Left lobe of liver (tissue), 2 donors: ENCODE measurements around the gene VAV1. TPM values are rescaled to one million over a fixed set of nuclear protein-coding genes. Genes with fewer than 3 reads are reported as not detected.

Source experiments
- ATAC-seq: fragments of 200-7000 bp; cut with Tn5 transposase; one replicate; pipeline ENCODE4 v1.9.1; 2020; ENCODE audit warnings: mild to moderate bottlenecking, moderate library complexity
- DNase-seq: peaks from one replicate; pipeline ENCODE4 v3.0.0-alpha.2; 2020; ENCODE audit warnings: low spot score
- total RNA-seq: library from RNA; stranded (reverse); gene quantifications from one replicate; pipeline ENCODE4 v1.2.1, GENCODE V29; 2021
- donor health status: DM: no; HTN: no; CAD: no; lungs with moderate emphysema.
- donor health status: DM: no; HTN: yes; CAD: no.

VAV1 gene
- total RNA-seq, 1 donor from 2014 or later, result 3.1 TPM

DNA sequence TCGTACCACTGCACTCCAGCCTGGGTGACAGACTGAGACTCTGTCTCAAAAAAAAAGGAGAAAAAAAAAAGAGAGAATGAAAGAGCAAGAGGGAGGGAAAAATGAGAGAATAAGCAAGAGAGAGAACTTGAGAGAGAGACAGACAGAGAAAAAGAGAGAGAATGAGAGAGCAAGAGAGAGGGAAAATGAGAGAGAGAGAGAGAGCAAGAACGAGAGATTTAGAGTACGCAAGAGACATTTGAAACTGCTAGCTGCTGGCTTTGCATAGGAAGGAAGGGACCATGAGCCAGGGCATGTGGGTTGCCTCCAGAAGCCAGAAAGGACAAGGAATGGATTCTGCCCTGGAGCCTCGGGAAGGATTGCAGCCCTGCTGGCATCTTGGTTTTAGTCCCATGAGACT, 105.3 kb downstream of the VAV1 start:
- DNase-seq (no peak), ATAC-seq (no peak)

DNA sequence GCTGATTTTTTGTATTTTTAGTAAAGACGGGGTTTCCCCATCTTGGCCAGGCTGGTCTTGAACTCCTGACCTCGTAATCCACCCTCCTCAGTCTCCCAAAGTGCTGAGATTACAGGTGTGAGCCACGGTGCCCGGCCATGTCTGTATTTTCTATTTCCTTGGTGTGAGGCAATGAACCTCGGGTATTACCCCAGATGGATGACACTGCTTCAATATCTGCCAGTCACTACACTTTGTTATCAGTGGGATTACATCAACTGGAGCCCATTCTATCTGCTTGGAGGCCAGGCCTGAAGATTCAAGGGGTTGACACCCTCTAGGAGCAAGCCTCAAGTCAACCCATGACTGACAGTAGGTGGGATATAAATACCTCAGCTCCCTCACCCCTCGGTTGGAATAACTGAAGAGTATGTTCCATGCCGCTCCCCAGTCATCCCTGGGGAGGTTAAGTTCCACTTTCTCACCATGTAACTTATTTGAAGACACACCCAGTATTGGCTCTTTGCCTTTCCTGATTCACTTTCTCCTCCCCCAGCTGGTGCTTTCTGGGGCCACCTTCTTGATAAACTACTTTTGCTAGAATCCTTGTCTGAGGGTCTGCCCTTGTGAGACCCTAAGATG, 113.9 kb downstream of the VAV1 start:
- DNase-seq, result no peak
- ATAC-seq, result no peak

DNA sequence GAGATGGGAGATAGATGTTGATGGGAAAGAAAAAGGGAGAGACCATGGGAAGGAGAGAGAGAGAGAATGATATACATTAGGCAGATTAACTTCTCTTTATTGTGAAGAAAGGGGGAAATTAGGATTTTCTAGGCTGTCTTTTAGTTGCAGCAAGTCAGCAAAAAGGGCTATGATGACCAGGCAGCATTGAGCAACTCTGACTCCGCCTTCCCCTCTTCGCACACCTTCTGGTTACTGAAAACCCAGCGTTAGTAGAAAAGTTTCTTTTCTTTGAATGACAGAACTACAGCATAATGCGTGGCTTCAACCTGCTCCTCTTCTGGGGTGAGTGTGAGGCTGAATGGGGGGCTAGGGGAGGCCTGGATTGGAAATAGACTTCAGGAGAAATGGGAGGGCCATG, 114.8 kb downstream of the VAV1 start, which contains the start of gene ADGRE1:
Gene ADGRE1, plus strand, starts transcription at position 264 of the 400 bp plus-strand sequence. Its CDS starts 30 bp downstream, at position 294.
- DNase-seq, result no peak
- ATAC-seq, result peak; percentile 31

DNA sequence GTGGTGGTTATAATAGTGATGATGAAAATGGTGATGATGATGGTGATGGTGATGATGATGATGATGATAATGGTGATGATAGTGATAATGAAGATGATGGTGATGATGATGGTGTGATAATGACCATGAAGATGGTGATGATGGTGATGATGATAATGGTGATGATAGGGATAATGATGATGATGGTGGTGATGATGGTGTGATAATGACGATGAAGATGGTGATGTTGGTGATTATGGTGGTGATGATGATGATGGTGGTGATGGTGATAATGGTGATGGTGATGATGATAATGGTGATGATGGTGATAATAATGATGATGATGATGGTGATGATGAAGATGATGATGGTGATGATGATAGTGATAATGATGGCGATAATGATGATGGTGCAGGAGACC, 116.5 kb downstream of the VAV1 start:
- ATAC-seq (no peak), DNase-seq (no peak)

DNA sequence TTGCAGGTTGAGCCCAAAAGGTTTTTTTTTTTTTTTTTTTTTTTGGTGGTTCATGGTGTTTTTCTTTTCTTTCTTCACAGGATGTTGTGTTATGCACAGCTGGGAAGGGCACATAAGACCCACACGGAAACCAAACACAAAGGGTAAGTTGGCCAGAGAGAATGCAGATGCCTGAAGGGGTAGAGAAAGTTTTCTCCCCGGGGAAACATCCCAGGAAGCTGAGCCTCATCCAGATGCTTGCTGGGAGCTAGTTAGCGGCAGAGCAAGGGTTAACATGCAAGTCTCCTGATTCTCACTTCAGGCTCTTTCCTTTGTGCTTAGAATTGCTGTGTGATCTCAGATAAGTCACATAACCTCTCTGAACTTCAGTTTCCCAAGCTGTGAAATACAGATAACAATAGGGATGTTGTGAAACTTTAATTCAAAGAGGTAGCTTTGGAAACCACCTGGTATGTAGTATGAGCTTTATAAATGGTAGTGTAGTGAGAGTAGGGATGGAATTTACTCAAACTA, 117.9 kb downstream of the VAV1 start:
- no peak for ATAC-seq
- DNase-seq, result no peak

DNA sequence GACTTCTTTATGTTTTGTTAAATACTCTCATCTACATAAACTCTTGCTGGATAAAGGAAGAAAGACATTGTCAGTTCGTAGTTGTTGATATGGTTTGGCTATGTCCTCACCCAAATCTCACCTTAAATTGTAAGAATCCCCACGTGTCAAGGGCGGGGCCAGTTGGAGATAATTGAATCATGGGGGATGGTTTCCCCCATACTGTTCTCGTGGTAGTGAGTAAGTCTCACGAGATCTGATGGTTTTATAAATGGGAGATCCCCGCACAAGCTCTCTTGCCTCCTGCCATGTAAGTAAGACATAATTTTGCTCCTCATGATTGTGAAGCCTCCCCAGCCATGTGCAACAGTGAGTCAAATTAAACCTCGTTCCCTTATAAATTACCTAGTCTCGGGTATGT, 118.4 kb downstream of the VAV1 start:
- ATAC-seq (no peak), DNase-seq (no peak)

DNA sequence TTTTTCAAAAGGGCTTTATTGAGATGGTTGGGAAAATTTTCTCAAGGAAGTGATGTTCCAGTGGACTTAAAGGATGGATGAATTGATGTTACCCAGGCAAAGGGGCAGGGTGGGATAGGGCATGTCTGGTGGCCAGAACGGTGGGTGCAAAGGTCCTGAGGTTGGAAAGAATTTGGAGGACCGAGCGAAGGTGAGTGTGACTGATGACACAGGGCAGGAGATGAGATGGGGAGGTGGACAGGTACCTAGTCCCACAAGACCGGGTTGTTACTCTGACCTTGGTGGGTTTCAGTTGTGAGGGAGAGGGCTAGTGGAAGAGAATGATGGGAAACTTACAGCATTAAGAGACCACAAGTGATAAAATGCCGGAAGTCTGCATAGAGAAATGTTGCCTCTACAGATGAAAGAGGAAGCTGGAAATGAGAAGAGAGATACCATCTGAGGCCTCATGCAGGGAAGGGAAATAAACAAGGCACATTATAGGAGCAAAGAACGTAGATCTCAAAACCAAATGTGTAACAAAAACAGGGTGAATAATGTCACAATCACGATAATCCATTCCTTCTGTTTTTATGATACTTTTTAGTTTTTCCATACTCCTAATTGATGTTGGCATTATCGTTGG, 119.4 kb downstream of the VAV1 start:
- ATAC-seq (no peak), DNase-seq (no peak)

DNA sequence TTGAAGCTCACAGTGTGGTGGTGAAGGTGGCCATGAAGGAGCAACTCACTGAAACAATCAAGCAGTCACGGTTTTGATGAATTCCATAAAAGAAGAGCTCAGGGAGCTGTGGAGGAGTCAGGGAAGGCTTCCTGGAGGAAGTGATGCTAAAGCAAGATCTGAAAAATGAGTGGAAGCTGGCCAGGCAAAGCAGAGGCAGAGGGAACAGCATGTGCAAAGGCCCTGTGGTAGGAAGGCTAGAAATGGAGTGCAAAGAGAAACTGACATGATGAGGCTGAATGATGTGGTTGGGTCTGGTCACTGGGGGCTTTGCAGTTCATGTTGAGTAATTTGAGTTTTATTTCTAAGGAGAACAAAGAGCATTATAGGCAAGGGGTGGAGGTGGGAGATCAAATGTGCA, 121.8 kb downstream of the VAV1 start:
- no peak for ATAC-seq
- DNase-seq, result no peak

DNA sequence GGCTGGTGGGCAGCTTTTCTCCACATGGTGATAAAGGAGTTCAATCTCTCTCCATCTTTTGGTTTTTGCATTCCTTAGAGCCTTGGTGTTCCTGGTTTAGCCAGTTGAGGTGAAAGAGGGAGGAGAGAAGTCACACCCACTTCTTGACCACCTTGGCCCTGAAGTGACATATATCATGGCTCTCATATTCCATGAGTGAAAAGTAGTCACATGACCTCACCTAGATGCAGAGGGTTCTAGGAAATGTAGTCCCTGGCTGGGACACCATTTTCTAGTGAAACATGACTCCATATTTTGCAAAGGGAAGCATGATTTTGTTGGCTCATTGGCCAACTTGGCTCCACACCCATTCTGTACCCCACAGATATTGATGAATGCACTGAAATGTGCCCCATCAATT, 130.9 kb downstream of the VAV1 start:
- ATAC-seq (no peak), DNase-seq (no peak)

DNA sequence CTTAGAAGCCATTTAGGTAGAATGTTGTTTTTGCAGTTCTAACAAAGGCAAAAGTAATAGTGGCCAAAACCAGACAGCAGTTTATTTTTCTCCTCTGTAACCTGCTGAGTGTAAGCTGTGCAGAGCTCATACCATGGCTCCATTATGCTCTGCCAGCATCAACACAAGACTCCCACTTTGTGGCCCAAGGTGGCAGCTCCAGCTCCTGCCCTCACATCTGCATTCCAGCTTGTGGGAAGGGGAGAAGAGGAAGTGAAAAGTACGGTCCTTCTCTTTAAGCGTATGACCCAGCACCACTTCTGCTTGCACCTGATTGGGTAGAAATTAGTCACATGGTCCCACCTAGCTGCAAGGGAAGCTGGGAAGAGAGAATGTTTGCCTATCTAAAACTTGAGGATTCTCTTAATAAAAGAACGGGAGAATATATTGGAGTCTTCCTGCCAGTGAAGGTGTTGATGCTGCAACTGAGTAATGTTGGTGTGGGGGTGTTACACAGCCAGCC, 134.1 kb downstream of the VAV1 start:
- DNase-seq (no peak), ATAC-seq (no peak)

Other genes with a start within 250 kb of the VAV1 start
- gene TNFSF9, start 241.7 kb upstream of the VAV1 start, total RNA-seq, result 0.13 TPM
- 0.25 TPM for gene CD70, start 181.6 kb upstream of the VAV1 start, total RNA-seq
- gene TNFSF14, start 102.5 kb upstream of the VAV1 start, total RNA-seq, result 8.3 TPM
- gene C3, start 52.1 kb upstream of the VAV1 start, total RNA-seq, result 11,297 TPM
- 28.8 TPM for gene GPR108, start 35.1 kb upstream of the VAV1 start, total RNA-seq
- gene TRIP10, start 33.0 kb upstream of the VAV1 start, total RNA-seq, result 9.0 TPM
- gene SH2D3A, start 5.3 kb upstream of the VAV1 start, total RNA-seq, result 1.1 TPM
- 0.88 TPM for gene ADGRE1, start 114.9 kb downstream of the VAV1 start, total RNA-seq
- not detected for gene MBD3L2B, start 248.7 kb downstream of the VAV1 start, total RNA-seq